AG09319 (cell line): Measurements from ENCODE around the gene ALG10B.
"Not testable (repeated sequence)": the region's sequence is repeated elsewhere in the genome, so short reads cannot be mapped to it uniquely, and the experiment has no call there.

Experiments
- DNase-seq: peaks from one replicate; pipeline ENCODE4 v3.0.0-alpha.2; 2010; ENCODE audit warnings: low read depth; ENCODE audit errors: extremely low read depth
- TF ChIP-seq, protein P1 (sequence below): IDR thresholded peaks from 2 replicates; pipeline ENCODE4 v1.5.1; 2011; ENCODE audit warnings: low read depth, mild to moderate bottlenecking, inconsistent platforms, low read length, moderate library complexity

Gene ALG10B, protein sequence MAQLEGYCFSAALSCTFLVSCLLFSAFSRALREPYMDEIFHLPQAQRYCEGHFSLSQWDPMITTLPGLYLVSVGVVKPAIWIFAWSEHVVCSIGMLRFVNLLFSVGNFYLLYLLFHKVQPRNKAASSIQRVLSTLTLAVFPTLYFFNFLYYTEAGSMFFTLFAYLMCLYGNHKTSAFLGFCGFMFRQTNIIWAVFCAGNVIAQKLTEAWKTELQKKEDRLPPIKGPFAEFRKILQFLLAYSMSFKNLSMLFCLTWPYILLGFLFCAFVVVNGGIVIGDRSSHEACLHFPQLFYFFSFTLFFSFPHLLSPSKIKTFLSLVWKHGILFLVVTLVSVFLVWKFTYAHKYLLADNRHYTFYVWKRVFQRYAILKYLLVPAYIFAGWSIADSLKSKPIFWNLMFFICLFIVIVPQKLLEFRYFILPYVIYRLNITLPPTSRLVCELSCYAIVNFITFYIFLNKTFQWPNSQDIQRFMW

DNA sequence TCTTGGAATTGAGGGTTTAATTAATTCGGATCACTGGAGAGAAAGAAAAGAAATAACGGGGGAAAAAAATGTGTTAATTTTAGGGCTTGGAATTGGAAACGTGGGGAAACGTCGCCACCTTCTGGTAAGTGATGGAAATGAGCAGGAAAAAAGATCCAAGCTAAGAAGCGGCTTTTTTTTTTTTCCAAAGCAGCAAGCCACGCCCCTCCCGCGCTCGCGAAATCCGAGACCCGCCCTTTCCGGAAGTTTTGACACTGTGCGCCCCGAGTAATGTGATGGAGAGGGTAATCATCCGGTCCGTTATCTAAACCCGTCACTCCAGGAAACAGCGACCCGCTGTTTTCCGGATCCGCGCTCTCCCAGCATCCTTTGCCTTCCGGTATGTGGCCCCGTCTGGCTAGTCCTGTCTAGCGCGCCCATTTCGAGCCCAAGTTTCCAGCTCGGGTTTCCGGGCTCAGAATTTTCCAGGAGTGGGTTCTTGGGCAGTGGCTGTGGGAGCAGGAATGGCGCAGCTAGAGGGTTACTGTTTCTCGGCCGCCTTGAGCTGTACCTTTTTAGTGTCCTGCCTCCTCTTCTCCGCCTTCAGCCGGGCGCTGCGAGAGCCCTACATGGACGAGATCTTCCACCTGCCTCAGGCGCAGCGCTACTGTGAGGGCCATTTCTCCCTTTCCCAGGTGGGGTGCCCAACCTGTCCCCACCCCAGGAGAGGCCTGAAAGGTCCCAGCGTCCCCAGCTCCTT, at the start of gene ALG10B:
Gene ALG10B, plus strand, starts transcription at position 384 of the 739 bp plus-strand sequence. Its CDS starts 120 bp downstream, at position 504.
- DNase-seq = peak; percentile 90
- TF ChIP-seq, protein P1, sequence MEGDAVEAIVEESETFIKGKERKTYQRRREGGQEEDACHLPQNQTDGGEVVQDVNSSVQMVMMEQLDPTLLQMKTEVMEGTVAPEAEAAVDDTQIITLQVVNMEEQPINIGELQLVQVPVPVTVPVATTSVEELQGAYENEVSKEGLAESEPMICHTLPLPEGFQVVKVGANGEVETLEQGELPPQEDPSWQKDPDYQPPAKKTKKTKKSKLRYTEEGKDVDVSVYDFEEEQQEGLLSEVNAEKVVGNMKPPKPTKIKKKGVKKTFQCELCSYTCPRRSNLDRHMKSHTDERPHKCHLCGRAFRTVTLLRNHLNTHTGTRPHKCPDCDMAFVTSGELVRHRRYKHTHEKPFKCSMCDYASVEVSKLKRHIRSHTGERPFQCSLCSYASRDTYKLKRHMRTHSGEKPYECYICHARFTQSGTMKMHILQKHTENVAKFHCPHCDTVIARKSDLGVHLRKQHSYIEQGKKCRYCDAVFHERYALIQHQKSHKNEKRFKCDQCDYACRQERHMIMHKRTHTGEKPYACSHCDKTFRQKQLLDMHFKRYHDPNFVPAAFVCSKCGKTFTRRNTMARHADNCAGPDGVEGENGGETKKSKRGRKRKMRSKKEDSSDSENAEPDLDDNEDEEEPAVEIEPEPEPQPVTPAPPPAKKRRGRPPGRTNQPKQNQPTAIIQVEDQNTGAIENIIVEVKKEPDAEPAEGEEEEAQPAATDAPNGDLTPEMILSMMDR = peak; percentile 58

DNA sequence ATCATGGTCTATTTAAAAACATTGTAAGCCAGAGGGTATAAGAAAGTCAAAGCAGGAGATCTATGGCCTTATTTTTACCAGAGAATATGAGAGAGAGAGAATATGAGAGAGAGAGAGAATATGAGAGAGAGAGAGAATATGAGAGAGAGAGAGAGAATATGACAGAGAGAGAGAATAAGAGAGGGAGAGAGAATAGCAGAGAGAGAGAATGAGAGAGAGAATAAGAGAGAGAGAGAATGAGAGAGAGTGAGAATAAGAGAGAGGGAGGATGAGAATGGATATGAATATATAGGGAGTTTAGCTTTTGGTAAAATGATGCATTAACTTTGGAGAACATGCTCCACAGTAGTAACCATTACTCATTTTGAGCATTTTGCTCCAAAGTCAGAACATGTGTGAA, 48.0 kb upstream of the ALG10B start:
- no peak for DNase-seq
- TF ChIP-seq, protein P1 = no peak

DNA sequence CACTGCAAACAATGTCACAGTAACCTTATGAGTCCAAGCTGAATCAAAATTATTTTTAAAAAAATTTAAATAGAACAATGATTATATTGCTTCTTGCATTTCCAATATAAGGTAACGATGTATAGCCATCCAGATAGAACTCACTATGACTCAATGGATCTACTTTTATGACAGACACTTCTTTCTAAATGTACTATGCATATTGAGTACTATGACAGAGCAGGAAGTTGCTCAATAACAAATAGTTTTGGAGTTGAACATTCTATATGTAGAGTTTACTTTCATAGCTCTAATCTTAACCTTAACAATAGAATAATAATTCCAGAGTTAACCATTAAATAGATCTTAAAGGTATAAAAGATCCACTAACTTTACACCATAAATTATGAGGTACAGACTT, 46.7 kb upstream of the ALG10B start:
- no peak for DNase-seq
- TF ChIP-seq, protein P1 = no peak

DNA sequence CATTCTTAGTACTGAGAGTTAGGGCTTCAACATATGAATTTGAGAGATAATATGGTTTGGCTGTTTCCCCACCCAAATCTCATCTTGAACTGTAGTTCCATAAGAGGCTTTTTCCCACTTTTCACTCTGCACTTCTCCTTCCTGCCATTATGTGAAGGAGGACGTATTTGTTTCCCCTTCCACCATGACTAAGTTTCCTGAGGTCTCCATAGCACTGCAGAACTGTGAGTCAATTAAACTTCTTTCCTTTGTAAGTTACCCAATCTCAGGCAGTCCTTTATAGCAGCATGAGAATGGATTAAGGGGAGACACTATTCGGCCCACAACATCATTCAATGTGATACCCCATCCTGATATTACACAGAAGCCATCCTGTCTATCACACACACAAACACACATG, 36.8 kb upstream of the ALG10B start:
- DNase-seq = no peak
- TF ChIP-seq, protein P1 = no peak

DNA sequence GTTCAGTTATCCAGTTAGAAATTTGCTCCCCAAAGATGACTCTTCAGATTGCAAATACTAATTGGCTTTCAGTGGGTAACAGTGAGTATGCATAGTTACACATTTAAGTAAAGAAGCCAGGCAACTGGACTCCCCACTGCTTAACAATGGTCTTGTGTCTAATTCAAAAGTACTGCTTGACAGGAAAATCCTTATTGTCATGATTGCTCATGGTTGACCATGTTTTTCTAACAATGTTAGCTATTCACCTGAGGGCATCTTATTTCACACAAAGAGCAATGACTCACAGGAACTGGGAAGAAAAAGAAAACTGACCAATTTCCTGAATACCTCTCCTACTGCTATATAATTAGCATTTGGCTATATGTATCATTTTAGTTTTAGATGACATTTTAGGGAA, 33.7 kb upstream of the ALG10B start:
- TF ChIP-seq, protein P1 = no peak

DNA sequence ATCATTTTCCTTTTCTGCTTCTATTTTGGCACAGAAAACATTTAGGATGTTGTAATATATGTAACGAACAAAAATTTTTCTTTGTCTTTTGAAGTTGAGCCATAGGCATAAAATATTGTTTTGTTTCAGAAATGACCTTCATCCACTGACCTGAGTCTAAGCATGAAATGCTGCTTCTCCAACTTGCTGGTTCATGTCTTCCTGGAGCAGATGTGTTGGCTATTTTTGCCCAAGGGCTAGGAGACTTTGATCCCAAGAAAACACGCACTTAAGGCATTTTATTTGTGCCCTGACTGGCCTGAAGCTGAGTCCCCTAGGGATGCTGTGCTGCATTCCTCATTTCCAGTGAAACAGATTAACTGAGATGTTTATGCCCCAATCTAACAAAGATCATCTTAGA, 27.2 kb upstream of the ALG10B start:
- TF ChIP-seq, protein P1 = no peak
- DNase-seq = no peak

More for the DNA sequence above, 33.7 kb upstream of the ALG10B start:
- DNase-seq = no peak

DNA sequence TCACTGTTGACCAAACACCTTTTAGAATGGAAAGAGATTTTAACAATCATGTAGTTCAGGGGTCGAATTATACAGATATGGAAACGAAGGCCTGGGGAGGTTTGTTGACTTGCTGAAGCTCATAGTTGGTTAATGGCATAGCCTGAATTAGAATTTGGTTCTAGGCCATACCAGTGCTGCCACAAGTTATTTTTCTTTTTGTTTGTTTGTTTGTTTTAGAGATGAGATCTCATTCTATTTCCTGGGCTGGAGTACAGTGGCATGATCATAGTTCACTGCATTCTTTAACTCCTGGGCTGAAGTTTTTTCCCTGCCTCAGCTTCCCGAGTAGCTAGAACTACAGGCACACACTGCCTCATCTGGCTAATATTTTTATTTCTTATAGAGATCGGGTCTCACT, 25.4 kb upstream of the ALG10B start:
- DNase-seq = no peak
- TF ChIP-seq, protein P1 = no peak

DNA sequence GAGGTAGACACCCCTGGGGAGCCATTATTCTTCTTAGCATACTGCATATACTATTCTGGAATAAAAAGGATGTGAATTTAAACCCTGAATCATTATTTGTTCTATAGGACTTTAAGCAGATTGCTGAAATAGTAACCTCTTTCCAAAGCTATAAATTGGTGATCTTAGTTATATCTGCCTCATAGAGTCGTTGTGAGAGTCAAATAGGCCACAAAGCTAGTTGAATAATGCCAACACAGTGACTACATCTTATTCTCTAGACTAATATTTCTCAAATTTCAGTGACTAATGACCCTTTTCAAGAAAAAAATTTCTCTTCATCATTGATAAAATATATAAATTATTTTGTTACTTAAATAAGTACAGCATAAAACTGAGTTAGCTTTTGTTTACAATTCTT, 13.6 kb upstream of the ALG10B start:
- DNase-seq = not testable (repeated sequence)

DNA sequence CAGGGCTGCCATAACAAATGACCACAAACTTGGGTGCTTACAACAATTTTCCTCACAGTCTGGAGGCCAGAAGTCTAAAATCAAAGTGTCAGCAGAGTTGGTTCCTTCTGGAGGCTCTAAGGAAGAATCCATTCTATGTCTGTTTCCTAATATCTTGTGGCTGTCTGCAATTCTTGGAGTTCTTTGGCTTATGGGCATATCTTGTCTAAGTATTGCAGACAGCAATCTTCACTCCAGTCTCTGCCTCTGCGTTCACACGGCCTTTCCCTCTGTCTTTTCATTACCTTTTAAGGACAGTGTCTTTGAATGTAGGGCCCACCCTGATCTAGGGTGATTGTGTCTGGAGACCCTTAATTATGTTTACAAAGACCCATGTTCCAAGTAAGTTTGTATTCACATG, 5.4 kb downstream of the ALG10B start:
- DNase-seq = not testable (repeated sequence)
